ENCODE measurements around the gene FBXO2.

Gene FBXO2

DNA sequence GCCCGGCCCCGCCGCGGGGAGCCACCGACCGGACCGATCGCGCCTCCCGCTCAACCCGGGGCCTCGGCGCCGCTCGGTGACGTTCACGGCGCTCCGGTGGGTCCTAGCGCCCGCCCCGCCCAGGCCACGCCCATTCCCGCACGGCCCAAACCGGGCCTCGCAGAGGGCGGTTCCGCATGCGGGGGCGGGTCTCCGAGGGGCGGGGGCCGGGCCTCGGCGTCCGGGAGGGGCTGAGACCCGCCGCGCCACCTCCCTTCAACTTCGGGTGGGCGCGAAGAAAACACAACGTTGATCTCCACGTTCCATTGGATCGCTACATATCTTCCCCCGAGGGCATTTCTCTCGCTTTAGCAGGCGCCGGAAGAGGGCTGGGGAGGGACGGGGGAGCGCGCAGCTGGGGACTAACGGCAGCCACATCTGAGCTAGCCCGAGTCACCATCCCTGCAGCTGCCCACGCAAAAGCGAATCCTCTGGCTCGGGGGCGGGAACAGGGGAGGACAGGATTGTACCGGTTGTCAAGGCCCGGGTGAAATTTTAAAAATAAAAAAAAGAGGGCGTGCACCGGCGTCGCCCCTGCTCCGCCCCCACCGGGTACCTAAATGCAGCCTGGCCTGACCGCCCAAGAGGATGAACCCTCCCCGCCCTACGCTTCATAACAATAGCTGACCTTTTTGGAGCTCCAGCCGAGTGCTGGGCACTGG lies 27.0 kb upstream of the FBXO2 start, which contains the start of gene MAD2L2:
MAD2L2 (minus strand) TSS at position 78 of the 701 bp plus-strand sequence. CDS start 547 bp downstream, outside the sequence.
- peak; percentile 69 for DNase-seq

DNA sequence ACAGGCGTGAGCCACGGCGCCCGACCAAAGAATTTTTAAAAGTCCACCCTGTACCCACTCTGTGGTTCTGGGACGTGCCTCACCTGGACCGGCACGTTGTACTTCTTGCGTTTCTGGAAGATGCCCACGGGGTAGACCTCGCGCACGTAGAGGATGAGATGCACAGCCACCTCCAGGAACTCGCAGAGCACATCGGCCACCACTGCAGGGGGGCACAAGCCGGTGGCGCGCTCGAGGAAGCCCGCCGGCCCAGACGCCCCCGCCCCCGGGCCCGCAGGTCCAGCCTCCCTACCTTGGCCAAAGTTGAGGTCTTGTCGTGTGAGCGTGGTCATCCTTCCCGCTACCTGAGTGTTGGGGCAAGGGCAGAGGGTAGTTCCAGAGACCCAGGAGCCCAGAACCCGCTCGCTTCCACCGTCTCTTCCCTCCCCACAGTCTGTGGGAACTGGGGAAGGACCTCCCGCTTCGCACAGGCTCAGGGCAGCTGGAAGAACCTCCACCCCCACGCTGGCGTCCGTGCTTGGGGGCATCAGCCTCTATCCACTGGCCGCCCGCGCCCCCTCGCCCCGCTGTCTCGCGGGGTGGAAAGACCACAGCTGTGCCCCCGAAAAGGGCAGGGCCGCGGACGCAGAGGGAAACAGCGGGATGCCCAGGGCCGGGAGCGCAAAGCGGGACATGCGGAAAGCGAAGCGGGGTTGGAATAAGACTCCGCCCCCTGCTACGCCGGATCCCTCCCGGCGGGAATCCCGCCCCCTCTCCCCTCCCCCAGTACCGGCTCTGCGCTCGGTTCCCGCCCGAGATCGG lies 26.2 kb upstream of the FBXO2 start:
- no peak for DNase-seq

- no peak for DNase-seq
Measured at GRCh38 chr1:11678442-11678841, 24.2 kb upstream of the FBXO2 start.

DNA sequence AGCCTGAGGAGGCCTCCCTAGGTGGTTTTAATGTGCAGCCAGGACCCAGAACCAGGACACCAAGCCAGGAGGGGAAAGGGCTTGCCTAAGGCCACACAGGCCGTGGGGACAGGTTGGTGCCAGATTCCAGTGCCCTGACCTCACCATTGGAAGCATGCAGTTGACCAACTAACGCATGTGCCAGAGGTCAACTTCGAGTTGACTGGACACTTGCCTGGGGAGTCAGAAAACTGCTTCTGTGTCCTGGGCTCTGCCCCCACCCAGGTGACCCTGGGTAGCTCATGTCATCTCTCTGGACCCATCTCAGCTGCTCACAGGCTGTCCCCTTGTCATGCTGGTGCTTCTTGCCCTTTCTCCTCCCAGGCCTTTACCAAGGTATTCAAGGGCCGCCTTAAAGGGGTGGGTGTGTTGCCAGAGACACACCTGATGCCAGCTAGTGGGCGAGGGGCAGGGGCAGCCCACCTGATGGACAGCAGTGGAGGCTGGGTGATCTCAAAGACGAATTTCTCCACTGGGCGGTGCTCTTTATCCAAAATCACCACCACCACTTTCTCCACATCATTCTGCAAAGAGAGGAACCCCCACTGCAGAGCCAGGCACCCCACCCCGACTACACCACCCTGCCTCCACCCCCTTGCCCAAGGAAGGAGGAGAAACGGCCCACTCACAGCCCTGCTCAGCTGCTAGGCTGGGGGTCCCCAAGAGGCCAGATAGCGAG lies 22.3 kb upstream of the FBXO2 start:
- no peak for DNase-seq

GRCh38 chr1:11675325-11675724 lies 21.1 kb upstream of the FBXO2 start:
- no peak for DNase-seq

GRCh38 chr1:11674488-11674887 lies 20.3 kb upstream of the FBXO2 start:
- DNase-seq = no peak

GRCh38 chr1:11673089-11673769 lies 19.0 kb upstream of the FBXO2 start:
- no peak for DNase-seq

GRCh38 chr1:11671544-11672286 lies 17.5 kb upstream of the FBXO2 start:
- no peak for DNase-seq

DNA sequence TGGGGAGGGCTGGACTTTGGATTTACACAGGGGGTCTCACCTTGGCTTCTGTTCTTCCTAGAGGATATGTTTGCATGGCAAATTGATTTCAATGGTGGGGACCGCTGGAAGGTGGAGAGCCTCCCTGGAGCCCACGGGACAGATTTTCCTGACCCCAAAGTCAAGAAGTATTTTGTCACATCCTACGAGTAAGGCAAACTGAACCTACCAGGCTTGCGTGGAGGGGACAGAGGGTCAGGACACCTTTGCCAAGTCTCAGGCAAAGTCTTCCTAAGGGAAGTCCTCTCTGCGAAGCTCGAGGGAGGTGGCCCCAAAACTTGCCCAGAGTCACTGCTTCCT lies 16.9 kb upstream of the FBXO2 start:
- no peak for DNase-seq

DNA sequence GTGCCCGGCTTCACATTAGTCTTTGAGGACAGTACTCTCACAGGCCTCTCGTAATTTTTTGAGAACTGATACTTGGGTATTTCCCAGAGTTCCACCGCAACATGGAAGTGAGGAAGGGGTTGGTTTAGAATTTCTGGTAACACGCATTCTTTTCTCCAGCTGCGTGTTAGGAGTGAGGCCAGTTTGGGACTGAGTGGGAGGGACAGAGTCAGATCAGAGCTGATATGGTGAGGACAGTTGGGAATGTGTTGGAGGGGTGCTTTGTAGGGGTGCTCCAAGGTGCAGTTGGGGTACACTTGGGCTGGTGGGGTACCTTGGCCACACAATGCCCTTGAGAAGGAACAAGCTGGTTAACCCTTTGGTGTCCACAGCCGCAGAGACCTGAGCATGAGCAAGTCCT lies 16.5 kb upstream of the FBXO2 start:
- no peak for DNase-seq

DNA sequence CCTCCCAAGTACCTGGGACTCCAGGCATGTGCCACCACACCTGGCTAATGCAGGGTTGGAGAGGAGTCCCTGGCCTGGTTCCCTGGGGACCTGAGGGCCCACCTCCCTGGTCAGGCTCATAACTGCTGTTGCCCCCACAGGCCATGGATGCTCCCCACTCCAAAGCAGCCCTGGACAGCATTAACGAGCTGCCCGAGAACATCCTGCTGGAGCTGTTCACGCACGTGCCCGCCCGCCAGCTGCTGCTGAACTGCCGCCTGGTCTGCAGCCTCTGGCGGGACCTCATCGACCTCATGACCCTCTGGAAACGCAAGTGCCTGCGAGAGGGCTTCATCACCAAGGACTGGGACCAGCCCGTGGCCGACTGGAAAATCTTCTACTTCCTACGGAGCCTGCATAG lies 14.3 kb upstream of the FBXO2 start:
- no peak for DNase-seq

GRCh38 chr1:11664336-11665065 lies 10.3 kb upstream of the FBXO2 start:
- no peak for DNase-seq

DNA sequence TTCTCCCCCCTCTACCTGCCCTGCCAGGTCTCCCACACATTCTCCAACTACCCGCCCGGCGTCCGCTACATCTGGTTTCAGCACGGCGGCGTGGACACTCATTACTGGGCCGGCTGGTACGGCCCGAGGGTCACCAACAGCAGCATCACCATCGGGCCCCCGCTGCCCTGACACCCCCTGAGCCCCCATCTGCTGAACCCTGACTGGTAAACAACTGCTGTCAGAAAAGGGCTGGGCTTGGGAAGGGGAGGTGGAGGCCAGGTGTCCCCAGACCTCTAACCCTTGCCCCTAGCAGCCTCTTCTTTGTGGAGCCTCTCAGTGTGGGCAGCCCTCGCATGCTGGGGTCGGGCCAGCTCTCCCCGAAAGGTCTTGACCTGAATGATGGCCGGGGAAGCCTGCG lies 6.9 kb upstream of the FBXO2 start:
- no peak for DNase-seq

DNA sequence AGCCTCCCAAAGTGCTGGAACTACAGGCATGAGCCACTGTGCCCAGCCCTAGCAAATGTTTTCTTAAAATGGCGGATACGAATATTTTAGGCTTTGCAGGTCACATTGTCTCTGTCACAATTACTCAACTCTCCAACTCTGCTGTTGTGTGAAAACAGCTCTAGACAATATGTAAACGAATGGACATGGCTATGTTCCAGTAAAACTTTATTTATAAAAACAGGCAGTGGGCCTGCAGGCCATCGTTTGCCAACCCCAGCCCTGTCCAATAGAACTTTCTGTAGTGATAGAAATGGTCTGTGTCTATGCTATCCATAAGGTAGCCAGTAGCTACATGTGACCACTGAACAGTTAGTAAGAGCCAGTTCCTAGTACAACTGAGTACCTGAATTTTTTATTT lies 5.5 kb upstream of the FBXO2 start:
- no peak for DNase-seq

GRCh38 chr1:11658542-11658941 lies 4.3 kb upstream of the FBXO2 start:
- DNase-seq = no peak

- no peak for DNase-seq
Measured at GRCh38 chr1:11657654-11658053, 3.4 kb upstream of the FBXO2 start.

DNA sequence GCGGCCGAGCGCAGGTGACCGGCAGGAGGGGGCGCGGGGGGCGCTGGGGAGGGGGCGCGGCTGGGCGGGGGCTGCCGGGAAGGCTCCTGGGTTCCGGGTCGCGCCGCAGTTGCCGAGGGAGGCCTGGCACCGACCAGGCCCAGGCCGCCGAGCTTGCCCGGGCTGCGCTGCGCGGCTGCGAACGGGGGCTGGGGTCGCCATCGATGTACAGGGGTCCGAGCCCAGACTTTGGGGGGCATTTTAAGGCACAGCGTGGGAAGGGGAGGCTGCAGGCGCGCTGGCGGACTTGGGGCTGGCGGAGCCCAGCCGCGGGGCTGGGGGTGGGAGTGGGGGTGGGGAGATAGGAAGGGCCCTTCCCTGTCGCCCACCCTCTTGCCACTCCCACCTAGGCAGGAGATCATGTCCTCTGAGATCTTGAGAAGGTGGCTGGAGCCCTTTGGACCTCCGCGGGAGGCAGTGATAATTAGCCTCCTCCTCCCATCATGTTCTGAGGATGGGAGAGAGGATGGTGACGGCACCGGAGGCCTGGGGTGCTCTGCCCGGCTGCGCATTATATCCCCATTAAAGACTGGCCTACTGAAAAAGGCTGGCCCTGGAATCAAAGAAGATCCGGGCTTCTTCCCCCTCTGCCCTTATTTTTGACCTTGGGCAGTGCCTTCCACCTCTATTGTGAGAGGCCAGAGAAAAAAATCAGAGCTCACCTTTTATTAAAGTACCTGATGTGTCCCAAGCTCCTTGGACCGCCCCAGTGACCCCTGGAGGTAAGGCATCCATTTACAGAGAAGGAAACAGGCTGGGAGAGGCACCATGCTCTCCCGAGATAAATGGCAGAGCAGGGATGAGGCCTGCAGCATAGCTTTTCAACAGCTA lies 945 bp upstream of the FBXO2 start:
- no peak for DNase-seq

DNA sequence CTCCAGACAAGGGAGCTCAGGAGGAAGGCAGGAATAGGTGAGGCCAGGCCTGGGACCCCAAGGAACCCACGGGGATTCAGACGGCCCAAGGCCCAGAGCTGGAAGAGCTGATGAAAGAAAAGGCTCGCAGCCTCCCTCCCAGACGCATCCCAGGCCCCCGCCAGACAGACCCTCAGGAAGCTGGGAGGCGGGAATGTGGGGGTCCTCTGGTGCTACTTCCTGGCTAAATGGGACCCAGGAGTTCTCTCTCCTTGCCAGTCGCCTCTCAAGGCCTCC lies 430 bp downstream of the FBXO2 start:
- no peak for DNase-seq

DNA sequence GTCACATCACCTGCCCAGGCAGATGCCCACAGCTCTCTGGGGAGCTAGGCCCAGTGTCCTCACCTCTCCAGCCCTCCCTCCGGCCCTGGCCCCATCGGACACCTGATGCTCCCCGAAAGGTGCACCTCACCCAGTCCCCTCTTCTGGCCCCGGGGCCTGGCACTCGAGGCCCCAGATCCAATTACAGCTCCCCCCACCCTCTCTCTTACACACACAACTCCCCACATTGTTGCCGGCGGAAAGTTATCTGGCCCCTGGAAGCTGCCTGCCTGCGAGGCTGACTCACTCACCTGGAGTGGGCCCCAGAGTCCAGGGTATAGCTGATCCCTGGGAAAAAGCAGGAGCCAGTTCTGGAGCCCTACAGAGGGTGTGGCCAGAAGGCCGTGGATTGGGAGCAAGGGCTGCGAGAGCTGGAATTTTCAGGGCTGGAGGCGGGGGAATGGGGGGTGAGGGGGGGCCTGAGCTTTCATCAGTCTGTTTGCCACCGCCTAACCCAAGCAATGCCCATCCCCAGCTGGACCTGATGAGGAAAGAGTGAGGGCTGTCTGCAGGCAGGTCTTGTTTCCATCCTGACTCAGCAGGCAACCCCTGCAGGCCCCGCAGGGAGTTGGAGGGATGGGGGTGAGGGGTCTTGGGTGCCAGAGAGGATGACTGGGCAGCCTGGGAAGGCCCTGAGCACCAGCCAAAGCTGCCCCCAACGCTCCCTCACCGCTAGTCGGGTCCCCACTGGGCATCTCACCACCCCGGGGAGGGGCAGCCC lies 948 bp downstream of the FBXO2 start:
- DNase-seq = no peak

GRCh38 chr1:11652203-11652780 lies 1.9 kb downstream of the FBXO2 start:
- no peak for DNase-seq

Measured in NCI-H1417 treated with DMSO at 0.1 percent for 48 hours (cell line).